ENCODE data around the gene C20orf173. TPM values are rescaled to one million over a fixed set of nuclear protein-coding genes. Genes with fewer than 3 reads are reported as not detected.
"Not testable (repeated sequence)": the region's sequence is repeated elsewhere in the genome, so short reads cannot be mapped to it uniquely, and the experiment has no call there.

C20orf173 gene
- total RNA-seq, 2 donors from 2014 or later, result not detected

- TF ChIP-seq CTCF (IDR thresholded peaks at IDR 0.05) (no peak), POLR2A (IDR thresholded peaks at IDR 0.05) (no peak)
- Histone ChIP-seq H3K36me3 (replicated peaks in 1 of 2; ENCODE audit: insufficient read depth in 1 of 2, low read depth in 2 of 2) (peaks cover 0 to 31% of the 10 kb centered on the region in 2 donors), H3K4me1 (no peaks in the 10 kb centered on the region), H3K9me3 (no peaks in the 10 kb centered on the region), H3K27me3 (no peaks in the 10 kb centered on the region), H3K4me3 (no peak overlapping the region), H3K27ac (no peak overlapping the region)
- intact Hi-C loops (cut with DNase I), result no loop called here
- no peak for ATAC-seq
- WGBS, 2 donors, result 79 to 85% methylated on average over 3 of the region's 3 CpGs
- no peak for DNase-seq
Observed at GRCh38 chr20:35552914-35553313, 23.5 kb upstream of the C20orf173 start.

- Histone ChIP-seq H3K9me3 (no peaks in the 10 kb centered on the region), H3K27ac (no peak overlapping the region), H3K4me3 (no peak overlapping the region), H3K4me1 (no peaks in the 10 kb centered on the region), H3K36me3 (replicated peaks in 1 of 2; ENCODE audit: insufficient read depth in 1 of 2, low read depth in 2 of 2) (peaks cover 0 to 24% of the 10 kb centered on the region in 2 donors), H3K27me3 (no peaks in the 10 kb centered on the region)
- DNase-seq (no peak), ATAC-seq (no peak)
- TF ChIP-seq POLR2A (IDR thresholded peaks at IDR 0.05) (no peak), CTCF (IDR thresholded peaks at IDR 0.05) (no peak)
- intact Hi-C loops (cut with DNase I), result no loop called here
- 90 to 94% methylated on average over 4 of the region's 4 CpGs for WGBS, 2 donors
Observed at GRCh38 chr20:35551503-35551902, 22.1 kb upstream of the C20orf173 start.

- peaks cover 8% of the 10 kb centered on the region for H3K4me1 ChIP-seq
- no peak for ATAC-seq
- peaks cover 0 to 9% of the 10 kb centered on the region in 2 donors for H3K36me3 ChIP-seq (replicated peaks in 1 of 2; ENCODE audit: insufficient read depth in 1 of 2, low read depth in 2 of 2)
- no peak overlapping the region for H3K4me3 ChIP-seq
- TF ChIP-seq CTCF (IDR thresholded peaks at IDR 0.05) (no peak), POLR2A (IDR thresholded peaks at IDR 0.05) (no peak)
- H3K9me3 ChIP-seq, result no peaks in the 10 kb centered on the region
- DNase-seq, result no peak
- 70 to 76% methylated on average over 8 to 9 of the region's 9 CpGs for WGBS, 2 donors
- no peaks in the 10 kb centered on the region for H3K27me3 ChIP-seq
- intact Hi-C loops (cut with DNase I), result no loop called here
- H3K27ac ChIP-seq, result no peak overlapping the region
Observed at GRCh38 chr20:35547329-35547728, 17.9 kb upstream of the C20orf173 start.

GRCh38 chr20:35546127-35546526, 16.7 kb upstream of the C20orf173 start:
- no peak overlapping the region for H3K4me3 ChIP-seq
- WGBS, 2 donors, result 50 to 59% methylated on average over 1 of the region's 1 CpG
- peaks cover 0 to 9% of the 10 kb centered on the region in 2 donors for H3K36me3 ChIP-seq (replicated peaks in 1 of 2; ENCODE audit: insufficient read depth in 1 of 2, low read depth in 2 of 2)
- DNase-seq (no peak), ATAC-seq (no peak)
- no peaks in the 10 kb centered on the region for H3K9me3 ChIP-seq
- intact Hi-C loops (cut with DNase I), result no loop called here
- no peaks in the 10 kb centered on the region for H3K27me3 ChIP-seq
- no peak for TF ChIP-seq CTCF (IDR thresholded peaks at IDR 0.05)
- no peak for TF ChIP-seq POLR2A (IDR thresholded peaks at IDR 0.05)
- peaks cover 14% of the 10 kb centered on the region for H3K4me1 ChIP-seq
- no peak overlapping the region for H3K27ac ChIP-seq

GRCh38 chr20:35544941-35545340, 15.5 kb upstream of the C20orf173 start:
- intact Hi-C loops (cut with DNase I), result not testable (repeated sequence)

More at GRCh38 chr20:35544941-35545340, 15.5 kb upstream of the C20orf173 start:
- ATAC-seq; H3K27ac ChIP-seq; H3K4me3 ChIP-seq; H3K27me3 ChIP-seq; DNase-seq; H3K36me3 ChIP-seq (replicated peaks in 1 of 2; ENCODE audit: insufficient read depth in 1 of 2, low read depth in 2 of 2); H3K9me3 ChIP-seq: not testable (repeated sequence)
- peaks cover 15% of the 10 kb centered on the region for H3K4me1 ChIP-seq
- WGBS, 2 donors, result 91 to 92% methylated on average over 2 to 7 of the region's 7 CpGs
